ENCODE measurements around the gene ENPEP.
"Not testable (repeated sequence)": the region's sequence is repeated elsewhere in the genome, so short reads cannot be mapped to it uniquely, and the experiment has no call there.

The ENPEP gene

GRCh38 chr4:110520886-110521285 lies 44.9 kb downstream of the ENPEP start:
- no peak for DNase-seq (ENCODE audit: low read depth)

GRCh38 chr4:110526589-110526988 lies 50.6 kb downstream of the ENPEP start:
- no peak for DNase-seq (ENCODE audit: low read depth)

- DNase-seq (ENCODE audit: low read depth): no peak
These were observed 51.2 kb downstream of the ENPEP start for GRCh38 chr4:110527156-110527555.

- no peak for DNase-seq (ENCODE audit: low read depth)
These were observed 57.1 kb downstream of the ENPEP start for GRCh38 chr4:110532901-110533589.

GRCh38 chr4:110533590-110533910 lies 57.6 kb downstream of the ENPEP start:
- no peak for DNase-seq (ENCODE audit: low read depth)

GRCh38 chr4:110533940-110534339 lies 58.0 kb downstream of the ENPEP start:
- DNase-seq (ENCODE audit: low read depth): peak; percentile 90

- no peak for DNase-seq (ENCODE audit: low read depth)
These were observed 64.6 kb downstream of the ENPEP start for GRCh38 chr4:110540581-110540980.

- DNase-seq (ENCODE audit: low read depth): no peak
These were observed 65.1 kb downstream of the ENPEP start for GRCh38 chr4:110540982-110541451.

GRCh38 chr4:110543577-110543976 lies 67.6 kb downstream of the ENPEP start:
- no peak for DNase-seq (ENCODE audit: low read depth)

- no peak for DNase-seq (ENCODE audit: low read depth)
These were observed 68.6 kb downstream of the ENPEP start for GRCh38 chr4:110544594-110544993.

GRCh38 chr4:110550260-110550659 lies 74.3 kb downstream of the ENPEP start:
- DNase-seq (ENCODE audit: low read depth): no peak

GRCh38 chr4:110553197-110553596 lies 77.2 kb downstream of the ENPEP start:
- no peak for DNase-seq (ENCODE audit: low read depth)

GRCh38 chr4:110567214-110567613 lies 91.3 kb downstream of the ENPEP start:
- no peak for DNase-seq (ENCODE audit: low read depth)

- DNase-seq (ENCODE audit: low read depth): not testable (repeated sequence)
These were observed 100.7 kb downstream of the ENPEP start for GRCh38 chr4:110576696-110577095.

GRCh38 chr4:110586131-110586850 lies 110.3 kb downstream of the ENPEP start:
- peak; percentile 35 for DNase-seq (ENCODE audit: low read depth)

GRCh38 chr4:110587666-110588285 lies 111.8 kb downstream of the ENPEP start:
- DNase-seq (ENCODE audit: low read depth): no peak

GRCh38 chr4:110589297-110589696 lies 113.3 kb downstream of the ENPEP start:
- no peak for DNase-seq (ENCODE audit: low read depth)

GRCh38 chr4:110595583-110595982 lies 119.6 kb downstream of the ENPEP start:
- no peak for DNase-seq (ENCODE audit: low read depth)

GRCh38 chr4:110596431-110596830 lies 120.5 kb downstream of the ENPEP start:
- DNase-seq (ENCODE audit: low read depth): no peak

- DNase-seq (ENCODE audit: low read depth): no peak
These were observed 121.6 kb downstream of the ENPEP start for GRCh38 chr4:110597582-110597981.

GRCh38 chr4:110602061-110602460 lies 126.1 kb downstream of the ENPEP start:
- no peak for DNase-seq (ENCODE audit: low read depth)

- no peak for DNase-seq (ENCODE audit: low read depth)
These were observed 129.1 kb downstream of the ENPEP start for GRCh38 chr4:110605077-110605476.

- DNase-seq (ENCODE audit: low read depth): no peak
These were observed 133.2 kb downstream of the ENPEP start for GRCh38 chr4:110609044-110609750.

Measured in HS-27A (cell line).